ENCODE measurements around the gene MAPRE2.

Gene MAPRE2

DNA sequence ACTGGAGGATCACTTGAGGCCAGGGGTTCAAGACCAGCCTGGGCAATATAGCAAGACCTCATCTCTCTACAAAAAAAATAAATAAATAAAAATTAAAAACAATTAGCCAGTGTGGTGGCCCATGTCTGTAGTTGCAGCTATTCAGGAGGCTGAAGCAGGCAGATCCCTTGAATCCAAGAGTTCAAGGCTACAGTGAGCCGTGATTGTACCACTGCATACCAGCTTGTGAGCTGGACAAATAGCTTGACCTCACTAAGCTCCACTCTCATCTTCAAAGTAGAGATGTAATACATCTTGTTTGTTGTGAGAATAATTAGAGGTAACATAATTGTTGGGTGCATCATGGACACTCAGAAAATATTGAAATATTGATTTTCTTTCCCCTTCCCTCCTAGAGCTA lies 31.1 kb upstream of the MAPRE2 start:
- no peak for TF ChIP-seq EZH2 (IDR thresholded peaks at IDR 0.05; ENCODE audit: borderline replicate concordance, low read length)
- TF ChIP-seq, protein P1, sequence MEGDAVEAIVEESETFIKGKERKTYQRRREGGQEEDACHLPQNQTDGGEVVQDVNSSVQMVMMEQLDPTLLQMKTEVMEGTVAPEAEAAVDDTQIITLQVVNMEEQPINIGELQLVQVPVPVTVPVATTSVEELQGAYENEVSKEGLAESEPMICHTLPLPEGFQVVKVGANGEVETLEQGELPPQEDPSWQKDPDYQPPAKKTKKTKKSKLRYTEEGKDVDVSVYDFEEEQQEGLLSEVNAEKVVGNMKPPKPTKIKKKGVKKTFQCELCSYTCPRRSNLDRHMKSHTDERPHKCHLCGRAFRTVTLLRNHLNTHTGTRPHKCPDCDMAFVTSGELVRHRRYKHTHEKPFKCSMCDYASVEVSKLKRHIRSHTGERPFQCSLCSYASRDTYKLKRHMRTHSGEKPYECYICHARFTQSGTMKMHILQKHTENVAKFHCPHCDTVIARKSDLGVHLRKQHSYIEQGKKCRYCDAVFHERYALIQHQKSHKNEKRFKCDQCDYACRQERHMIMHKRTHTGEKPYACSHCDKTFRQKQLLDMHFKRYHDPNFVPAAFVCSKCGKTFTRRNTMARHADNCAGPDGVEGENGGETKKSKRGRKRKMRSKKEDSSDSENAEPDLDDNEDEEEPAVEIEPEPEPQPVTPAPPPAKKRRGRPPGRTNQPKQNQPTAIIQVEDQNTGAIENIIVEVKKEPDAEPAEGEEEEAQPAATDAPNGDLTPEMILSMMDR (IDR thresholded peaks at IDR 0.05; ENCODE audit: low read length): no peak
- Histone ChIP-seq H3K4me1 (ENCODE audit: insufficient read depth, low read length, severe bottlenecking) (no peaks in the 10 kb centered on the region), H3K9me2 (ENCODE audit: low read depth, low read length) (no peaks in the 10 kb centered on the region), H3K36me3 (ENCODE audit: insufficient read depth, low read length) (no peaks in the 10 kb centered on the region), H3K79me2 (ENCODE audit: insufficient read depth, low read length) (no peaks in the 10 kb centered on the region), H3K9ac (ENCODE audit: low read length) (no peak overlapping the region), H3K9me3 (ENCODE audit: low read length) (no peaks in the 10 kb centered on the region), H3K27ac (ENCODE audit: low read depth, low read length, poor library complexity, severe bottlenecking) (no peak overlapping the region), H3K27me3 (ENCODE audit: insufficient read depth, low read length) (no peaks in the 10 kb centered on the region), H3F3A (ENCODE audit: insufficient read depth, low read length) (no peaks in the 10 kb centered on the region), H3K4me3 (ENCODE audit: low read depth, low read length, poor library complexity, severe bottlenecking) (no peak overlapping the region), H4K20me1 (ENCODE audit: insufficient read depth, low read length) (no peaks in the 10 kb centered on the region), H2AFZ (ENCODE audit: low read length) (no peak overlapping the region), H3K4me2 (ENCODE audit: low read length) (no peak overlapping the region)

DNA sequence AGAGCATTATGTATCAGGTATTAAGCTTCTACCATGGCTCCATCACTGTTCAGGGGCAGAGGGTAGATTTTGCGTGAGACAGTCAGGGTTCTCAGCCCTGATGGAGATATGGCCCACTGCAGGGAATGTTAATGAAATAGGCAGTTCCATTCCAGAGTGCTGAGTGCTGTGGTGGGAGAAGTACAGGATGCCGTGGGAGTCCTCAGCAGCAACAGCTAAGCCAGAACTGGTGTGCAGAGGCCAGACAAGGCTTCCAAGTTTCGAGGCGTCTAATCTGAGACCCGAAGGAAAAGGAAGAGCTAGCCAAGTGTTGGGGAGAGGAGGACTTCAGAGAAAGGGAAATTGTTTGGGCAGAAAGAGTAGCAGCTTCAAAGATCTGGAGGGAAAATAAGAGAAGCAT lies 30.2 kb upstream of the MAPRE2 start:
- Histone ChIP-seq H3K79me2 (ENCODE audit: insufficient read depth, low read length) (no peaks in the 10 kb centered on the region), H3K9me2 (ENCODE audit: low read depth, low read length) (no peaks in the 10 kb centered on the region)

DNA sequence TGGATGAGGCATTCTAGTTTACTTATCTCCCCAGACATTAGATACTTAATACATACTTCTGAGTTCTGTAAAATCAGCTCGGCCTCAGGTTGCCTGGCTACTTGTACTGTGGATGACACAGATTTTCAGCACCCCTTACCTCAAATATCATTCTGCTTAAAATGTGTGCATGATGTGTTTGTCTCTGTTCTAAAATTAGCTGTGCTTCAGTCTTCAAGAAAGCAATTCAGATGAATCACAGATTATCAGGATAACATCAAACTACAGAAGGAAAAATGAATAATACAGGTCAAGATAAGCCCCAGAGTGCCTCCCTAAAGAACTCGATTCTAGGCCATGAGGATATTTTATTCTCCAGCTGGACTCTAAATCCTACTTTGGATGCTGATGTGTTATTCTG lies 21.3 kb upstream of the MAPRE2 start:
- Histone ChIP-seq H3K79me2 (ENCODE audit: insufficient read depth, low read length) (no peaks in the 10 kb centered on the region), H3K9me2 (ENCODE audit: low read depth, low read length) (no peaks in the 10 kb centered on the region), H3K36me3 (ENCODE audit: insufficient read depth, low read length) (no peaks in the 10 kb centered on the region), H3K4me1 (ENCODE audit: insufficient read depth, low read length, severe bottlenecking) (no peaks in the 10 kb centered on the region), H3K9me3 (ENCODE audit: low read length) (no peaks in the 10 kb centered on the region), H3K27ac (ENCODE audit: low read depth, low read length, poor library complexity, severe bottlenecking) (no peak overlapping the region), H3K4me3 (ENCODE audit: low read depth, low read length, poor library complexity, severe bottlenecking) (no peak overlapping the region), H3K4me2 (ENCODE audit: low read length) (no peak overlapping the region), H2AFZ (ENCODE audit: low read length) (no peak overlapping the region), H4K20me1 (ENCODE audit: insufficient read depth, low read length) (no peaks in the 10 kb centered on the region), H3K9ac (ENCODE audit: low read length) (no peak overlapping the region), H3F3A (ENCODE audit: insufficient read depth, low read length) (no peaks in the 10 kb centered on the region), H3K27me3 (ENCODE audit: insufficient read depth, low read length) (no peaks in the 10 kb centered on the region)
- no peak for TF ChIP-seq EZH2 (IDR thresholded peaks at IDR 0.05; ENCODE audit: borderline replicate concordance, low read length)
- TF ChIP-seq, protein P1 (IDR thresholded peaks at IDR 0.05; ENCODE audit: low read length): no peak

More for the DNA sequence above, 30.2 kb upstream of the MAPRE2 start:
- H3K4me2 ChIP-seq (ENCODE audit: low read length): no peak overlapping the region
- H3K36me3 ChIP-seq (ENCODE audit: insufficient read depth, low read length): no peaks in the 10 kb centered on the region
- no peaks in the 10 kb centered on the region for H3K27me3 ChIP-seq (ENCODE audit: insufficient read depth, low read length)
- no peak overlapping the region for H3K27ac ChIP-seq (ENCODE audit: low read depth, low read length, poor library complexity, severe bottlenecking)
- no peak overlapping the region for H2AFZ ChIP-seq (ENCODE audit: low read length)
- H3K4me1 ChIP-seq (ENCODE audit: insufficient read depth, low read length, severe bottlenecking): no peaks in the 10 kb centered on the region
- TF ChIP-seq, protein P1 (IDR thresholded peaks at IDR 0.05; ENCODE audit: low read length): no peak
- no peak for TF ChIP-seq EZH2 (IDR thresholded peaks at IDR 0.05; ENCODE audit: borderline replicate concordance, low read length)
- H3K4me3 ChIP-seq (ENCODE audit: low read depth, low read length, poor library complexity, severe bottlenecking): no peak overlapping the region
- H3F3A ChIP-seq (ENCODE audit: insufficient read depth, low read length): no peaks in the 10 kb centered on the region
- H4K20me1 ChIP-seq (ENCODE audit: insufficient read depth, low read length): no peaks in the 10 kb centered on the region
- H3K9me3 ChIP-seq (ENCODE audit: low read length): no peaks in the 10 kb centered on the region
- H3K9ac ChIP-seq (ENCODE audit: low read length): no peak overlapping the region

Data from OCI-LY1 (cell line).